22Rv1 (cell line): ENCODE results near the gene MED6.

Experiments used
- ZFX ChIP-seq: fragments of 450-650 bp; IDR thresholded peaks from 2 replicates; pipeline ENCODE4 v1.6.1; 2017; ENCODE audit warnings: antibody characterized with exemption, borderline replicate concordance
- TF ChIP-seq, protein P1 (sequence below): fragments of 450-650 bp; IDR thresholded peaks from 2 replicates; pipeline ENCODE4 v1.5.1; 2017; ENCODE audit warnings: mild to moderate bottlenecking

DNA sequence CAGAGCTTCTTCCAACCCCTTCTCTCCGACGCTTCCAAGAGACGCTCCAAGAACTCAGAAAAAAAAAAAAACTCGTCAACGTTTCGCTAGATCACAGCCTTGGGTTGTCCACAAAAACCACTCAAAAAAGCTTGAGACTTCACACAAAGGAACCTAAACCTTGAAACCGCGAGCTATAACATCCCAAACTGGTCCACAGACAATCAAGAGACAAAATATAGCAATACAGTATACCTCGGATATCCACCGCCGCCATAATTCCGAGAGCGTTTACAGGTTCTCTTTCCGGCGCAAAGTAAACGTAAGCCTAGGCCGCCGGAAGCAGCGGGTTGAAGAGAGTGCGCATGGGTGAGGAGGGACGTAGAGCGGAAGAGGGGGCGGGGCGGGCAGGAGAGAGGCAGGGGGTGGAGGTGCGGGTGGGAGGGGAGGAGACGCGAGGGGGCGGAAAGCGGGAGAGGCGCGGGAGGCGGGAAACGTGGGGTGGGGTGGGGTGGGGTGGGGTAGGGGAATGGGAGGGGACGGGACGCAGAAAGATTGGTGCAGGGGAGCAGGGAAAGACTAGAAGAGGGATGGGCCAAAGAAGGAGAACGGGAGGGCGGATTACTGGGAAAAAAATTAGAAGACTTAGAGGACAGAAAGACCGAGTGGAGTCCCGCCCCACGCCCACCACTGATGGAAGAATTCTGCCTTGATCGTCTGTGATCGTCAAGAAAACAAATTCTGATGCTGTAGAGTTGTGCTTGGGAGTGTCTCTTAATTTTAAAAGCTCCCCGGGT lies at the start of gene MED6:
- TF ChIP-seq, protein P1, sequence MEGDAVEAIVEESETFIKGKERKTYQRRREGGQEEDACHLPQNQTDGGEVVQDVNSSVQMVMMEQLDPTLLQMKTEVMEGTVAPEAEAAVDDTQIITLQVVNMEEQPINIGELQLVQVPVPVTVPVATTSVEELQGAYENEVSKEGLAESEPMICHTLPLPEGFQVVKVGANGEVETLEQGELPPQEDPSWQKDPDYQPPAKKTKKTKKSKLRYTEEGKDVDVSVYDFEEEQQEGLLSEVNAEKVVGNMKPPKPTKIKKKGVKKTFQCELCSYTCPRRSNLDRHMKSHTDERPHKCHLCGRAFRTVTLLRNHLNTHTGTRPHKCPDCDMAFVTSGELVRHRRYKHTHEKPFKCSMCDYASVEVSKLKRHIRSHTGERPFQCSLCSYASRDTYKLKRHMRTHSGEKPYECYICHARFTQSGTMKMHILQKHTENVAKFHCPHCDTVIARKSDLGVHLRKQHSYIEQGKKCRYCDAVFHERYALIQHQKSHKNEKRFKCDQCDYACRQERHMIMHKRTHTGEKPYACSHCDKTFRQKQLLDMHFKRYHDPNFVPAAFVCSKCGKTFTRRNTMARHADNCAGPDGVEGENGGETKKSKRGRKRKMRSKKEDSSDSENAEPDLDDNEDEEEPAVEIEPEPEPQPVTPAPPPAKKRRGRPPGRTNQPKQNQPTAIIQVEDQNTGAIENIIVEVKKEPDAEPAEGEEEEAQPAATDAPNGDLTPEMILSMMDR: no peak
- TF ChIP-seq ZFX: no peak
